Measurements from ENCODE around the gene ENDOV. TPM values are rescaled to one million over a fixed set of nuclear protein-coding genes. Genes with fewer than 3 reads are reported as not detected.
A peak's percentile ranks its signal among the peaks of the same experiment; 100 is the strongest.

Gene ENDOV
- total RNA-seq, 4 donors from 2014 or later = 9.5 to 33.3 (median 18.5) TPM

DNA sequence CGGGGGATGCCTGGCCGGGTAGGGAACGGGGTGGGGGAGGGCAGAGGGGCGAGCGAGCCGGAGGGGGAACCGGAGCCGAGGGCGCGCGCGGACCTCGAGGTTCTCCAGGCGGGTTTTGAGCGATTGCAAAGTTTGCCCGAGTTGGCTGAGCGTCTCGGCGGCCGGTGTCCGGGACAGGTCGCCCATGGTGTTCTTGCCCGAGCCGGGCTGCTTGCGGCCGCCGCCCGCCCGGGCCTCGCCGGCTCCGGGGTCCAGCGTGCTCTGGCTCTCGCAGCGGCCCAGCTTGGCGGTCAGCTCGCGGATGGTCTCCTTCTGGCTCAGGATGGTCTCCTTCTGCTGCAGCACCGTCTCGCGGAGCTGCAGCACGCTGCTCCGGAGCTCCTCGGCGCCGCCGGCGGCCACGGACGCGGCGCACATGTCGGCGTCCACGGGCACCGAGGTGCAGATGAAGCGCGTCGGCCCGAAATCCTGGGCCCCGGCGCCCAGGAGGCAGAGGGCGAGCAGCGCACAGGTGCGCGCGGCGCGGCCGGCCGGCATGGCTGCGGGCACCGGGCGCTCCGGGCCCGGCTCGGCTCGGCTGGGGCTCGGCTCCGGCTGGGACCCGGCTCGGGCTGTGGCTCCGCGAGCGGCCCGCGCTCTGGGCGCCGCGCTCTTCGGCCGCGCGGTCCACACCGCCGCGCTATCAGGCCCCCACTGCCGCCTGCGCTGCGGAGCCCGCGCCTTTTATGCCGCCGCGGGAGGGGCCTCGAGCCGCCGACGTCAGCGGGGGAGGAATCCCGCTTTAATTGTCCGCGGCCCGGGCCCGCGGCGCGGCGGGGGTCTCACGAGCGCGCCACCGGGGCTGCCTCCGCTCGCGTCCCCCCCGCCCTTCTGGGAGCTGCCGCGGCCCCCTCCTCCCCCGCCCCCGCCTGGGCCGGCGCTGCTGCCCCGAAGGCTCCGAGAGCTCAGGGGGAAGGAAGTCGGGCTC is 61.2 kb downstream of the ENDOV start, which contains the start of gene NPTX1:
TSS of gene NPTX1 (minus strand) at position 698 of the 967 bp plus-strand sequence. CDS start at position 537, 161 bp downstream.
- Histone ChIP-seq H3K4me1 (peaks cover 0 to 35% of the 10 kb centered on the region in 2 donors), H3K9me3 (no peaks in the 10 kb centered on the region), H3K36me3 (no peaks in the 10 kb centered on the region), H3K4me3 (peak within 1 kb of the TSS in 1 of 2 donors; percentile 22), H3K27me3 (peaks cover 43% of the 10 kb centered on the region in 2 donors), H3K27ac (no peak within 1 kb of the TSS)
- peak in 1 of 2 donors; percentile 20 for TF ChIP-seq POLR2A (IDR thresholded peaks at IDR 0.05)
- TF ChIP-seq, protein P1, sequence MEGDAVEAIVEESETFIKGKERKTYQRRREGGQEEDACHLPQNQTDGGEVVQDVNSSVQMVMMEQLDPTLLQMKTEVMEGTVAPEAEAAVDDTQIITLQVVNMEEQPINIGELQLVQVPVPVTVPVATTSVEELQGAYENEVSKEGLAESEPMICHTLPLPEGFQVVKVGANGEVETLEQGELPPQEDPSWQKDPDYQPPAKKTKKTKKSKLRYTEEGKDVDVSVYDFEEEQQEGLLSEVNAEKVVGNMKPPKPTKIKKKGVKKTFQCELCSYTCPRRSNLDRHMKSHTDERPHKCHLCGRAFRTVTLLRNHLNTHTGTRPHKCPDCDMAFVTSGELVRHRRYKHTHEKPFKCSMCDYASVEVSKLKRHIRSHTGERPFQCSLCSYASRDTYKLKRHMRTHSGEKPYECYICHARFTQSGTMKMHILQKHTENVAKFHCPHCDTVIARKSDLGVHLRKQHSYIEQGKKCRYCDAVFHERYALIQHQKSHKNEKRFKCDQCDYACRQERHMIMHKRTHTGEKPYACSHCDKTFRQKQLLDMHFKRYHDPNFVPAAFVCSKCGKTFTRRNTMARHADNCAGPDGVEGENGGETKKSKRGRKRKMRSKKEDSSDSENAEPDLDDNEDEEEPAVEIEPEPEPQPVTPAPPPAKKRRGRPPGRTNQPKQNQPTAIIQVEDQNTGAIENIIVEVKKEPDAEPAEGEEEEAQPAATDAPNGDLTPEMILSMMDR (IDR thresholded peaks at IDR 0.05) = no peak
- intact Hi-C loops (cut with DNase I; ENCODE audit: low total_unique reads) = no loop called here
- DNase-seq = no peak

DNA sequence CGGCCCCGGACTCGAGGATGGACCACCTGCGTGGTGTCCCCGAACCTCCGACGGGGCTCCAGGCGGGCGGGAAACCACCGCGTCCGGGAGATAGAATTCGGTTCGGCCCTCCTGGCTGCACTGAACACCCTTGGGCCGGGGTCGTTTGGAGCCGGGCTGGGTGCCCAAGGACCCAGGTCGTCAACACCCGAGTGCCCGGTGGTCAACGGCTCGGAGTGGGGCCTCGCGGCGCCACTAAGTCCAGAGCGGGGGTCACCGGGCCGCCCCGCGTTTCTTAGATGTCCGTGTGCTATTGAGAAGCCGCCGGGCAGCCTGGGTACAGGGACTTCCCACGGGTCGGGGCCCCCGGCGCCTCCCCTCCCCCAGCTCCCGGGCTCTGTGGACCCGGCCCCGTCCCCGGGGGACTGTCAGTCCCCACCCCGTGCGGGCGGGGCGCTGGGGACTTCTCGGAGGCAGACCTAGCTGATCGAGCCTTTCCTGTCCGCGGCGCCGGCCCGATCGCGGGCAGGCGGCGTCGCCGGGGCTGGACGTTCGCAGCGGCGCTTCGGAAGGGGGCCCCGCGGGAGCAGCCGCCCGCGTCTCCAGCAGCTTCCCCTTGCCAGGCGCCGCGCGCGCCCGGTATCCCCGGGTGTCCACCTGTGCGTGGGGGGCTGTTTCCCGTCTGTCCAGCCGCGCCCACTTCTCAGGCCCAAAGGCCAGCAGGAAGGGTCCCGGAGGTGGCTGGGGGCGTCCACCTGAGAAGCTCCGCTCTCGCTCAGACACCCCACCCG is 62.1 kb downstream of the ENDOV start:
- Histone ChIP-seq H3K4me3 (peak overlapping the region in 1 of 2 donors; percentile 21), H3K27ac (no peak overlapping the region), H3K4me1 (peaks cover 0 to 35% of the 10 kb centered on the region in 2 donors), H3K36me3 (no peaks in the 10 kb centered on the region), H3K9me3 (no peaks in the 10 kb centered on the region), H3K27me3 (peaks cover 43% of the 10 kb centered on the region in 2 donors)
- TF ChIP-seq, protein P1 (IDR thresholded peaks at IDR 0.05) = no peak
- TF ChIP-seq POLR2A (IDR thresholded peaks at IDR 0.05) = no peak
- intact Hi-C loops (cut with DNase I; ENCODE audit: low total_unique reads) = no loop called here
- DNase-seq = no peak

DNA sequence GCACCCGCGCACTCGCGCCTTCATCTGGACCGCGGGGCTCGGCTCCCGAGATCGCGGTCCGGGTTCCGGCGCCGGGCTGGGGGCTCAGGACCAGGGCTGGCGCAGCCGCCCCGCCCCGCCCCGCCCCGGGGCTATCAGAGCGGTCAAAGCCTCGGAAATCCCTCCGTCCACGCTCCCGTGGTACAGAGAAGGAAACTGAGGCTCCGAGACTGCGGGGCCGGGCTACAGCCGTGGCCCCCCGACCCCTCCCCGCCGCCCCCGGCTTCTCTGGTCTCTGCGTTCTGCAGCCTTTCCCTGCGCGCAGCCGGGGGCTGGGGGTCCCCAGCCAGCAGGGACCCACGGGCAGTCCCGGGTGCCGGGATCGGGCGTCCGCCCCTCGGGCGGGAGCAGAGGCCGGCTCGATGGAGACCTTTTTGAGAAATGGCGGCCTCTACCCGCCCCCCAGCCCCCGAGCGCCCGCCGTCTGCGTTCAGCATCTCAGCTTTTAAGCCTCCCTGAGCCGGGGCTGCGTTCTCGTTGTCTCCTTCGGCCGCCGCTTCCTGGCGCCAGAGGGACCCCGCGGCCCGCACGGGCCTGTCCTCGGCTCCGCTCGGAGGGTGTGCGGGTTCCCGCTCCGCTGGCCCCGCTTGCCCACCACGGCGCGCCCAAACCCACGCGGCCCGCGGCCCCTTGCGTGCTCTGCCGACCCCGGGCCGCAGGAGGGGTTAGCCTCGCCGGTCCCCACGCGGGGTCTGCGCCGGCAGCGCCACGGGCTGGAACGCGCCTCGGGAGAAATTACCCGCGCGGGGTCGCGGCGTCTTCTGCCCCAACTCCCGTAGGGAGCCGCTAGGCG is 62.9 kb downstream of the ENDOV start:
- intact Hi-C loops (cut with DNase I; ENCODE audit: low total_unique reads) = no loop called here
- TF ChIP-seq POLR2A (IDR thresholded peaks at IDR 0.05) = no peak
- TF ChIP-seq, protein P1 (IDR thresholded peaks at IDR 0.05) = peak; percentile 40 to 64 (median 56)
- peak overlapping the region in 1 of 2 donors; percentile 17 for H3K4me3 ChIP-seq
- no peak overlapping the region for H3K27ac ChIP-seq
- H3K9me3 ChIP-seq = no peaks in the 10 kb centered on the region
- peak in 1 of 2 donors; percentile 59 for DNase-seq
- H3K4me1 ChIP-seq = peaks cover 0 to 35% of the 10 kb centered on the region in 2 donors
- H3K36me3 ChIP-seq = no peaks in the 10 kb centered on the region
- peaks cover 43% of the 10 kb centered on the region in 2 donors for H3K27me3 ChIP-seq

DNA sequence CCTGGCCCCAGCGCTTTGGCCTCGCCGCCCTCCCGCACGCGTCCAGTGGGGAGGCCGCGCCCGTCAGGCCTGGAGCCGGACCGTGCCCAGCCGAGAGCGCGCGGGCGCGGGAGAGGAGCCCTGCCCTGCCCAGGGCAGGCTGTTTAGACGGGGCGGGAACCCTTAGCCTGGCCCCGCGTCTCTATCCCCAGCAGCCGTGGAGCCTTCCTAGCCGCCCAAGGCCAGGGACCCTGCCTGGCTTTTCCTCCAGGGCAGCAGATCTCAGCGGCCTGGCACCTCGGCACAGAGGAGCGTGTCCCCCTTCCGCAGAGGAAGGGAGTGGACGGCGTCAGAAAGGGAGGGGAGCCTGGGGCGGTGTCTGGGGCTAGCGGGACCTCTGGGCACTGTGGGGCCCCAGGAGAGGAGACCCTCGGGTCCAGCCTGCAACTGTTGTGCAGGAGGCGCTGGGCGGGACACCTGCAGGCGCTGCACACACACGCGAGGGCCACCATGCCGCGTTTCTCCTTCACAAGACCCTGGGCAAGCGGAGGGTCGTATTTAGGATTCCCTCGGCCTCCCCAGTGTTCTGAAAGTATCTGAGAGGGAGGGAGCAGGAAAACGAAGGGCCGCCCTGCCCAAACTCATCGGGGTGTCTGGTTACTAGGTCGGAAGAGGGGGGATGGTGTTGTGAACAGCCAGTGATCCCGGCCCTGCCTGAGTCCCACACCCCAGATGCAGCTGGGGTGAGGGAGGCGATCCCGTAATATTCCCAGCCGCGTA is 63.7 kb downstream of the ENDOV start:
- peaks cover 43% of the 10 kb centered on the region in 2 donors for H3K27me3 ChIP-seq
- TF ChIP-seq, protein P1 (IDR thresholded peaks at IDR 0.05) = no peak
- TF ChIP-seq POLR2A (IDR thresholded peaks at IDR 0.05) = no peak
- no peak for DNase-seq
- H3K9me3 ChIP-seq = no peaks in the 10 kb centered on the region
- H3K27ac ChIP-seq = no peak overlapping the region
- peak overlapping the region in 1 of 2 donors; percentile 17 for H3K4me3 ChIP-seq
- no peaks in the 10 kb centered on the region for H3K36me3 ChIP-seq
- peaks cover 0 to 35% of the 10 kb centered on the region in 2 donors for H3K4me1 ChIP-seq
- intact Hi-C loops (cut with DNase I; ENCODE audit: low total_unique reads) = no loop called here

All from uterus (tissue), 4 donors.